ENCODE measurements around the gene YIF1A. TPM values are rescaled to one million over a fixed set of nuclear protein-coding genes. Genes with fewer than 3 reads are reported as not detected.
A peak's percentile ranks its signal among the peaks of the same experiment; 100 is the strongest.

Gene YIF1A
- polyA plus RNA-seq, 1 donor (not counting 4 experiments of a cell fraction or from before 2014, with no cell fraction given), result 80.3 TPM

GRCh38 chr11:66333220-66333877, 44.4 kb upstream of the YIF1A start:
- Histone ChIP-seq H3K27me3 (ENCODE audit: control insufficient read depth, extremely low read depth, insufficient read depth, low read length) (no peaks in the 10 kb centered on the region), H3K9me1 (ENCODE audit: control insufficient read depth, extremely low read depth, insufficient read depth, low read length) (peaks cover 3% of the 10 kb centered on the region), H4K20me1 (ENCODE audit: control insufficient read depth, extremely low read depth, insufficient read depth, low read length) (peaks cover 3% of the 10 kb centered on the region), H3K9me3 (ENCODE audit: control insufficient read depth, low read depth, low read length) (no peaks in the 10 kb centered on the region), H3K9ac (ENCODE audit: control insufficient read depth, extremely low read depth, insufficient read depth, low read length) (no peak overlapping the region), H3K79me2 (ENCODE audit: control insufficient read depth, insufficient read depth, low read length) (peaks cover 22% of the 10 kb centered on the region), H2AFZ (ENCODE audit: control insufficient read depth, low read length) (no peak overlapping the region), H3K27ac (ENCODE audit: control insufficient read depth, insufficient read depth, low read length) (no peak overlapping the region), H3K4me1 (ENCODE audit: control insufficient read depth, extremely low read depth, insufficient read depth, low read length) (peaks cover 40% of the 10 kb centered on the region), H3K4me2 (ENCODE audit: control insufficient read depth, extremely low read depth, insufficient read depth, low read depth, low read length) (peak overlapping the region; percentile 32), H3K4me3 (ENCODE audit: control insufficient read depth in 2 of 3, extremely low read depth in 1 of 3, insufficient read depth in 2 of 3, low read depth in 1 of 3, low read length in 3 of 3) (peak overlapping the region in 1 of 3 experiments; percentile 60), H3K36me3 (ENCODE audit: control insufficient read depth in 2 of 2, extremely low read depth in 1 of 2, insufficient read depth in 2 of 2, low read length in 2 of 2) (peaks cover 23 to 38% of the 10 kb centered on the region in 2 experiments)
- no peak for FAIRE-seq
- dilution Hi-C loops (cut with MboI; ENCODE audit: extremely low pct_ligation_motif_present, low sequenced_read_pairs), result no loop called here
- TF ChIP-seq CTCF (optimal IDR thresholded peaks at IDR 0.05 in 1 of 3, IDR thresholded peaks at IDR 0.05 in 1 of 3, conservative IDR thresholded peaks at IDR 0.05 in 1 of 3; ENCODE audit: extremely low read depth in 1 of 3, insufficient read depth in 2 of 3, low read length in 3 of 3), result no peak
- no peak for DNase-seq (ENCODE audit: low read depth, low spot score)

GRCh38 chr11:66332371-66333219, 43.7 kb upstream of the YIF1A start:
- no peak overlapping the region for H3K9ac ChIP-seq (ENCODE audit: control insufficient read depth, extremely low read depth, insufficient read depth, low read length)
- no peak for FAIRE-seq

More at GRCh38 chr11:66332371-66333219, 43.7 kb upstream of the YIF1A start:
- no peak overlapping the region for H2AFZ ChIP-seq (ENCODE audit: control insufficient read depth, low read length)
- peaks cover 22% of the 10 kb centered on the region for H3K79me2 ChIP-seq (ENCODE audit: control insufficient read depth, insufficient read depth, low read length)
- no peak overlapping the region for H3K27ac ChIP-seq (ENCODE audit: control insufficient read depth, insufficient read depth, low read length)
- dilution Hi-C loops (cut with MboI; ENCODE audit: extremely low pct_ligation_motif_present, low sequenced_read_pairs), result no loop called here
- H3K27me3 ChIP-seq (ENCODE audit: control insufficient read depth, extremely low read depth, insufficient read depth, low read length), result no peaks in the 10 kb centered on the region
- H4K20me1 ChIP-seq (ENCODE audit: control insufficient read depth, extremely low read depth, insufficient read depth, low read length), result peaks cover 3% of the 10 kb centered on the region
- H3K9me1 ChIP-seq (ENCODE audit: control insufficient read depth, extremely low read depth, insufficient read depth, low read length), result peaks cover 3% of the 10 kb centered on the region
- no peak overlapping the region for H3K4me2 ChIP-seq (ENCODE audit: control insufficient read depth, extremely low read depth, insufficient read depth, low read depth, low read length)
- H3K36me3 ChIP-seq (ENCODE audit: control insufficient read depth in 2 of 2, extremely low read depth in 1 of 2, insufficient read depth in 2 of 2, low read length in 2 of 2), result peaks cover 23 to 32% of the 10 kb centered on the region in 2 experiments
- peaks cover 40% of the 10 kb centered on the region for H3K4me1 ChIP-seq (ENCODE audit: control insufficient read depth, extremely low read depth, insufficient read depth, low read length)
- no peak for TF ChIP-seq CTCF (optimal IDR thresholded peaks at IDR 0.05 in 1 of 3, IDR thresholded peaks at IDR 0.05 in 1 of 3, conservative IDR thresholded peaks at IDR 0.05 in 1 of 3; ENCODE audit: extremely low read depth in 1 of 3, insufficient read depth in 2 of 3, low read length in 3 of 3)
- DNase-seq (ENCODE audit: low read depth, low spot score), result no peak
- no peaks in the 10 kb centered on the region for H3K9me3 ChIP-seq (ENCODE audit: control insufficient read depth, low read depth, low read length)
- no peak overlapping the region for H3K4me3 ChIP-seq (ENCODE audit: control insufficient read depth in 2 of 3, extremely low read depth in 1 of 3, insufficient read depth in 2 of 3, low read depth in 1 of 3, low read length in 3 of 3)
